GM18499 (cell line): Measurements from ENCODE around the gene SLC35E2B.
"Not testable (repeated sequence)": the region's sequence is repeated elsewhere in the genome, so short reads cannot be mapped to it uniquely, and the experiment has no call there.

Experiments used
- ATAC-seq: cut with Tn5 transposase; IDR thresholded peaks from one replicate; pipeline ENCODE4 v1.9.1; 2021; ENCODE audit warnings: moderate number of reproducible peaks; ENCODE audit not compliant: insufficient read depth, unreplicated experiment

The SLC35E2B gene

DNA sequence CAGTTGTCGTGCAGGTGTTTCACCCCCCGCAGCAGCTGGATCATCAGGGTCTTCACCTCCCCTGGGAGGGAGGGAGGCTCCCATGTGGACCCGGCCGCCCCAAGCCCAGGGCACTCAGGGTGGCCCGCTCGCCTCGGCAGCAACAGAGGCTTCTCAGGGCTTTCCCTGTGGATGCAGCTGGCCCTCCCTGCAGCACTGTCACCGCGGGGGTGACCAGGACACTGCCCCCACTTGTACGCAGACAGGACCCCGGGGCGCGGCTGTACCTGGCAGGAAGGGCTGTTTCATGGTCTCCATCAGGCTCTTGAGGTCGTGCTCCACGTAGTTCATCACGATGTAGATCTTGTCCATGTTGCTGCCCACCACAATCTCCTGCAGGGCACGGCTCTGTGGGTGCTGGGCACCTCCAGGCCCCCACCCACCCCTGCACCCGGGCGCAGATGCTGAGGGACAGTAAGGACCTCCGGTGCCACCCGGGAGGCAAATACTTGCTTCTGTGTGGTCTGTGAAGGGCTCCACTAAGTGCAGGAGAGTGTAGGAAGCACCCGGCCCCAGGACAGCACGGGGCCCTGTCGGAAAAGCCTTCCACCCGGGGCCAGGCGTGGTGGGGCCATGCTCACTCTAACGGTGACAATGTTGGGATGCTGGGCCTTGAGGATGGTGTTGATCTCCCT lies 11.8 kb upstream of the SLC35E2B start:
- ATAC-seq, result not testable (repeated sequence)

- ATAC-seq, result no peak
These were observed 11.2 kb upstream of the SLC35E2B start for GRCh38 chr1:1703796-1704195.

DNA sequence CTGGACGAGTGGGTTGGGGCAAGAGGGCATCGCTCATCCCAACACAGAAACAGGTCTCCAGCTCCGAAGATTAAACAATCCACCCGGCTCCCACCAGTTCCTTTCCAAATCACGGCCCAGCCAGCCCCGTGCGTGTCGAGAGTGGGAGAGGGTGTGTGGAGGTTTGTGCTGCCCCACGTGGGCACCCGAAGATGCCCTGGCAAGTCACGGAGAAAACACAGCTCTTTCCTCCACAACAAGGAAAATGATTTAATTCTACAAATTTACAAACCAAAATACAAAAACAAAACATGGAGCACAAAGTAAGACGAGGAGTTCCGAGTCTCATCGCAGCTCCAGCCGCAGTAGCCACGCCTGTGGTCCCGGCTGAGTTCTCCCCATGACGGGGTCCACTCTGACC lies 9.9 kb upstream of the SLC35E2B start:
- not testable (repeated sequence) for ATAC-seq

GRCh38 chr1:1700557-1700956 lies 8.0 kb upstream of the SLC35E2B start:
- not testable (repeated sequence) for ATAC-seq

- ATAC-seq, result not testable (repeated sequence)
These were observed 7.5 kb upstream of the SLC35E2B start for GRCh38 chr1:1700067-1700466.

DNA sequence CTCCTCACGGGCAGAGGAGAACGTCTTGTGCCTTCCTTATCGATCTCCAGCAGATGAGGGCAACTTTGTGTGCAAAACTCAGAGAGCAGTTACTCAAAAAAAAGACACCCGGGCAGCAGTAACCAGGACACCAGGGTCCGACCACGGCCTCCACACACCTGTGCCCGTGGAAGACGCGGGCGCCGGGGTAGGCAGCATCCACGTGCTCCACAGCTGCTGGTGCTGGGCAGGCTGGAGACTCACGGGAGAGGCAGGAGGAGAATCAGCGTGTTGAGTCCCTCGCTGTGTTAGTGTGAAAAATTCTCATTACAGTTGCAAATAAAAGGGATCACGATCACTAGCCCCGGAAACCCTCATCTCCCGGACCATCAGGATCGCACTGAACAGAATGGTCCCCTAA lies 6.5 kb upstream of the SLC35E2B start:
- ATAC-seq, result not testable (repeated sequence)

DNA sequence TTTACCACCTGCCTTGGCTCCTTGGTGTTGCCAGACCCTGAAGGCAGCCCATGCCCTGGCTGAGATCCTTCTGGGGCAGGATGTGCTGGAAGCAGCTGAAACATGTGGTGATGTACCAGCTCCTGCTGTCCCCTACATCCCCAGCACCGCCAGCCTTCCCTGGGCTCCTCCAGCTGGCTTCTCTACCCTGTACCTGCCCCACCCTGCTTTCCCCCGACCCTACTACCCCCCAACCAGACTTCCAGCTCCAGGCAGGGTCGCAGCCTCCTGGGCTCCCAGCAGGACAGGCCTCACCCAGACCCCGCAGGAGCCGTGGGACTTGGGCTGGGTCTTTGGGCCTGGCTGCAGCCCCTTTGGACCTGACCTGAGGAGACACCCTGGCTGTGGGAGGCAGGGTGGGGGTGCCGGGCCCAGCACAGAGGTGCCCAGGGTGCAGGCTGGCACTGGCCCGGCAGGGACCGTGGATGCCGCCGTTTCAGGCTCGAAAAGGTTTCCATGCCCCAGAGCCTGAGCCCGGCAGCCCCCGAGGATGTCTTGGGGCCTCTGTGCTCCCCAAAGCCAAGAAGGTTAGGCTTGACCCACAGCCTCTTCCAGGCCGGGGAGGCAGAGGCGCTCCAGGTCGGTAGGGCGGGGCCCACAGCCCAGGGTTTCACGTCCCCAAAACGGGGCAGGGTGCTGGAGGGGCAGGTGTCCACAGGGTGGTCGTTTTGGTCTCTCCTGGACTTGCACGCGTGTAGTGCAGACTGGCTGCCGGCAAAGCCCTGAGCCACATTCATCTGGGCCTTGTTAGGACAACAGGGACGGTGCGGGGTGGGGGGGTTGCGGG lies 5.0 kb upstream of the SLC35E2B start:
- not testable (repeated sequence) for ATAC-seq

DNA sequence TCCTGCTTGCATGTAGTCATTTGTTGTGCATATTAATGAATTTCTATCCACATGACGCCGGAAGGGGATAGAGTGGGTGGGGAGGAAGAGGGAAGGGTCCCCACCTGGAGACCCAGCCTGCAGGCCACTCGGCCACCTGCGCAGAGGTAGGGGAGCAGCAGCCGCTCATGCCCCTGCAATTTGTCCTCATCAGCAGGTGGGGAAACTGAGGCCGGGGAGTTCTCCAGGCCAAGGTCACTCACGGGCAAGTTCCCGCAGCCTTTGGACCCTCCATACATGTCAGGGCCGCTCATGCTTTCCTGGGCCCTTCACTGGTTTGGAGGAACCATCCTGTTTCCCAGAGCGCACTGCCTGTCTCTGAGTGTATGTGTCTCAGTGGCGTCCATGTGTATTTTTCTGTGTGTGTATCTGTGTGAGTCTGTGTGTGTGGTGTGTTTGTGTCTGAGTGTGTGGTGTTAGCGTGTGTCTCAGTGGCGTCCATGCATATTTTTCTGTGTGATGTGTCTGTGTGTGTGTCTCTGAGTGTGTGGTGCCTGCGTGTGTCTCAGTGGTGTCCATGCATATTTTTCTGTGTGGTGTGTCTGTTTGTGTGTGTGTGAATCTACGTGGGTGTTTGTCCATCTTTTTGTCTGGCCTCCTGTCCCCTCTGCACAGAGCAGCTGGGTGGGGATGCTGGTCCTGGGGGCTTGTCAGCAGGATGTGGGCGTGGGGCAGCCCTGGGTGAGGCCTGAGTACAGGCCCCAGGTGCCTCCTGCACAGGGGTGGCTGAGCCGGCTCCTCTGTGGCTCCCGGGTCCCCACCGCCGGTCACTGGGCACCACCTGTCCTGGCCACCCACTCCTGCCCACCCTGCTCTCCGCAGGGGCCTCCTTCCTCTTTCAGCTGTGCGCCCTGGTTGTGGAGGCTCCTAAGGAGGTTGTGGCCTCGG lies 4.1 kb upstream of the SLC35E2B start:
- not testable (repeated sequence) for ATAC-seq

GRCh38 chr1:1692324-1692713 lies 276 bp downstream of the SLC35E2B start:
- not testable (repeated sequence) for ATAC-seq

DNA sequence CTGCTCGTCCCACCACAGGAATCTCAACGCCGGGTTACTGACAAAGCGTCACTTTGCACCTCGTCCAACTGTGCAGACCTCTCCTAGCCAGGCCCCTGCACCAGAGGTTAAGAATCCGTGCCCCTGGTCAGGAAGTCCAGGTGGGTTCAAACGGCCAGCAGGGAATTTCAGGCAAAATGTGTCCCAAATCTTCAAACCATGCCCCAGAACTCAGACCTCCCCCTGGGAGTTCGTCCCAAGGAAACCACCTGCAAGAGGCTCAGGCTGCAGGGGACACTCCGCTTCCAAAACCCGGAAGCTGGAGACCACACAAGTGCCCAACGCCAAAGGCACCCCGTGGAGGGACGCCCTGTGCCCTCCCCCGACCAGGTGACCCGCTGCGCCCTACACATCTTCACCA lies 1.2 kb downstream of the SLC35E2B start:
- not testable (repeated sequence) for ATAC-seq

GRCh38 chr1:1689526-1689925 lies 3.1 kb downstream of the SLC35E2B start:
- ATAC-seq, result not testable (repeated sequence)

- no peak for ATAC-seq
These were observed 4.7 kb downstream of the SLC35E2B start for GRCh38 chr1:1687846-1688245.

- ATAC-seq, result no peak
These were observed 8.4 kb downstream of the SLC35E2B start for GRCh38 chr1:1684031-1684681.

GRCh38 chr1:1683104-1683905 lies 9.3 kb downstream of the SLC35E2B start:
- ATAC-seq, result no peak

- no peak for ATAC-seq
These were observed 11.7 kb downstream of the SLC35E2B start for GRCh38 chr1:1680912-1681273.

- no peak for ATAC-seq
These were observed 12.3 kb downstream of the SLC35E2B start for GRCh38 chr1:1680031-1680911.

GRCh38 chr1:1678581-1679380 lies 13.8 kb downstream of the SLC35E2B start:
- no peak for ATAC-seq
